Endothelial cell of umbilical vein (primary cell): ENCODE measurements around the gene PAK4. TPM values are rescaled to one million over a fixed set of nuclear protein-coding genes. Genes with fewer than 3 reads are reported as not detected.
A peak's percentile ranks its signal among the peaks of the same experiment; 100 is the strongest.

ENCODE experiments used
- BruUV-seq: library from RNA; stranded (reverse); fragments of 400-500 nt; replicated peaks from 2 replicates; lab custom pipeline; 2021; lab: Mats Ljungman, UMichigan
- CTCF ChIA-PET: fragments of 300-600, 350-600 bp; sonication (Branson Sonifier 250); formaldehyde crosslinking; loops from one replicate; lab custom pipeline; 2021; ENCODE audit warnings: antibody characterized with exemption, inconsistent platforms; lab: Charles Lee
- POLR2A ChIA-PET: fragments of 300-600, 350-600 bp; sonication (Branson Sonifier 250); formaldehyde crosslinking; loops from one replicate; lab custom pipeline; 2021; ENCODE audit warnings: antibody characterized with exemption, inconsistent platforms; lab: Charles Lee
- DNase-seq: peaks from one replicate; pipeline ENCODE4 v3.0.0-alpha.2; 2011; ENCODE audit warnings: low read depth, low spot score
- FAIRE-seq: peaks from 2 replicates; lab custom pipeline; 2011; peaks lifted over from hg19 to GRCh38; lab: Jason Lieb, UNC
- H2AFZ ChIP-seq: 2 replicates; pipeline ENCODE4 v1.6.0; 2012; ENCODE audit warnings: low read depth, low read length, control low read depth, inconsistent platforms
- H3K27ac ChIP-seq: 2 replicates; pipeline ENCODE4 v1.5.1; 2011; ENCODE audit warnings: low read depth, mild to moderate bottlenecking, control low read depth, low read length, moderate library complexity; ENCODE audit not compliant: insufficient read depth
- H3K27me3 ChIP-seq, 2 experiments: 2 replicates each; pipeline versions ENCODE4 v1.6.0 to v1.6.1; 2011; ENCODE audit warnings: low read length in 2 of 2, mixed read lengths in 1 of 2; ENCODE audit not compliant: control insufficient read depth in 2 of 2, insufficient read depth in 2 of 2
- H3K36me3 ChIP-seq, 2 experiments: 2 replicates in 1 of 2; 3 replicates in 1 of 2; pipeline ENCODE4 v1.5.1; 2011; ENCODE audit warnings: low read length in 2 of 2, mild to moderate bottlenecking in 1 of 2, moderate library complexity in 1 of 2; ENCODE audit not compliant: control insufficient read depth in 2 of 2, insufficient read depth in 2 of 2; ENCODE audit errors: extremely low read depth in 1 of 2
- H3K4me1 ChIP-seq: 3 replicates; pipeline ENCODE4 v1.5.1; 2011; ENCODE audit warnings: mild to moderate bottlenecking, low read length; ENCODE audit not compliant: control insufficient read depth, insufficient read depth; ENCODE audit errors: extremely low read depth
- H3K4me2 ChIP-seq: 2 replicates; pipeline ENCODE4 v1.6.1; 2011; ENCODE audit warnings: low read length, control low read depth, mixed read lengths; ENCODE audit not compliant: insufficient read depth
- H3K4me3 ChIP-seq, 3 experiments: fragments of 200-600 bp in 1 of 3; sonication (generic), shearing (Covaris generic) in 1 of 3; replicated peaks in 1 of 3; 2 replicates each; pipeline ENCODE4 v1.5.1; 2011 to 2016; ENCODE audit warnings: control low read depth in 3 of 3, low read length in 3 of 3, mild to moderate bottlenecking in 2 of 3, inconsistent platforms in 1 of 3, low read depth in 1 of 3, moderate library complexity in 1 of 3; ENCODE audit not compliant: insufficient read depth in 1 of 3
- H3K79me2 ChIP-seq: 2 replicates; pipeline ENCODE4 v1.6.0; 2012; ENCODE audit warnings: low read length, inconsistent platforms; ENCODE audit not compliant: control insufficient read depth, insufficient read depth
- H3K9ac ChIP-seq: replicated peaks from 2 replicates; pipeline ENCODE3; 2011; ENCODE audit warnings: low read length, control low read depth; ENCODE audit not compliant: insufficient read depth; ENCODE audit errors: extremely low read depth
- H3K9me1 ChIP-seq: replicated peaks from 3 replicates; pipeline ENCODE4 v1.6.0; 2011; ENCODE audit warnings: mild to moderate bottlenecking, low read length; ENCODE audit not compliant: control insufficient read depth, insufficient read depth; ENCODE audit errors: extremely low read depth
- H3K9me3 ChIP-seq: replicated peaks from 2 replicates; pipeline ENCODE4 v1.5.1; 2012; ENCODE audit warnings: low read length, inconsistent platforms; ENCODE audit not compliant: control insufficient read depth, insufficient read depth
- H4K20me1 ChIP-seq: replicated peaks from 2 replicates; pipeline ENCODE3; 2011; ENCODE audit warnings: mild to moderate bottlenecking, low read length; ENCODE audit not compliant: control insufficient read depth, insufficient read depth; ENCODE audit errors: extremely low read depth
- EZH2 ChIP-seq: IDR thresholded peaks from 2 replicates; pipeline ENCODE4 v1.6.1; 2012; ENCODE audit warnings: borderline replicate concordance, low read depth, mild to moderate bottlenecking, moderate library complexity, low read length, inconsistent platforms; ENCODE audit not compliant: severe bottlenecking
- FOS ChIP-seq: IDR thresholded peaks from 2 replicates; pipeline ENCODE4 v1.6.1; 2011; ENCODE audit warnings: mild to moderate bottlenecking, low read length, moderate library complexity, borderline replicate concordance; ENCODE audit not compliant: insufficient read depth
- GATA2 ChIP-seq: IDR thresholded peaks from 2 replicates; pipeline ENCODE4 v1.7.0; 2011; ENCODE audit warnings: low read depth, mild to moderate bottlenecking, moderate library complexity, mixed read lengths, low read length; ENCODE audit not compliant: insufficient read length, insufficient read depth
- JUN ChIP-seq: IDR thresholded peaks from 2 replicates; pipeline ENCODE4 v1.6.1; 2011; ENCODE audit warnings: borderline replicate concordance, low read depth; ENCODE audit not compliant: insufficient read length, insufficient read depth
- MYC ChIP-seq: IDR thresholded peaks from one replicate; pipeline ENCODE4 v1.6.1; 2011; ENCODE audit warnings: mild to moderate bottlenecking, low read depth, low read length
- POLR2A ChIP-seq: IDR thresholded peaks from 2 replicates; pipeline ENCODE4 v1.6.1; 2012; ENCODE audit warnings: low read depth, mild to moderate bottlenecking, control low read depth, low read length
- POLR2AphosphoS5 ChIP-seq: IDR thresholded peaks from 2 replicates; pipeline ENCODE4 v1.6.1; 2012; ENCODE audit warnings: low read depth, mild to moderate bottlenecking, control low read depth, low read length, moderate library complexity; ENCODE audit not compliant: insufficient read depth
- dilution Hi-C: fragments of 300-500 bp; cut with MboI; formaldehyde crosslinking; loops from one replicate; pipeline ENCODE4 v1.15.0; 2019; ENCODE audit warnings: low sequenced_read_pairs; ENCODE audit not compliant: extremely low pct_ligation_motif_present
- intact Hi-C: fragments of 100-400 bp; cut with micrococcal nuclease; formaldehyde crosslinking; loops from one replicate; pipeline ENCODE4 v1.10.0; 2022
- polyA plus RNA-seq, 4 experiments: library from polyadenylated mRNA; depleted of rRNA in 3 of 4; stranded (reverse) in 3 of 4; unstranded in 1 of 4; fragments of >200 nt; gene quantifications; 2 replicates each; pipeline versions ENCODE4 v1.2.1 to v1.2.3, GENCODE V29; 2011 to 2012; ENCODE audit warnings: missing spikeins in 1 of 4
- total RNA-seq: library from RNA; stranded (reverse); gene quantifications from 2 replicates; pipeline ENCODE4 v1.2.3, GENCODE V29; 2021
- TF ChIP-seq, protein P1 (sequence below), 2 donors: IDR thresholded peaks; 1 replicate in 1 of 2; 2 replicates in 1 of 2; pipeline ENCODE4 v1.5.1; 2011; ENCODE audit warnings: low read length in 2 of 2, mild to moderate bottlenecking in 2 of 2, moderate library complexity in 2 of 2, control low read depth in 1 of 2, inconsistent platforms in 1 of 2, low read depth in 1 of 2; ENCODE audit not compliant: insufficient read depth in 1 of 2; ENCODE audit errors: extremely low read depth in 1 of 2
- TF ChIP-seq, protein P2 (sequence below): IDR thresholded peaks from 2 replicates; pipeline ENCODE4 v1.6.1; 2011; ENCODE audit not compliant: insufficient read depth, insufficient read length

The PAK4 gene
- total and polyA plus RNA-seq, 2 donors (not counting 3 experiments of a cell fraction or from before 2014, with no cell fraction given), result 39.8 to 55.4 TPM

DNA sequence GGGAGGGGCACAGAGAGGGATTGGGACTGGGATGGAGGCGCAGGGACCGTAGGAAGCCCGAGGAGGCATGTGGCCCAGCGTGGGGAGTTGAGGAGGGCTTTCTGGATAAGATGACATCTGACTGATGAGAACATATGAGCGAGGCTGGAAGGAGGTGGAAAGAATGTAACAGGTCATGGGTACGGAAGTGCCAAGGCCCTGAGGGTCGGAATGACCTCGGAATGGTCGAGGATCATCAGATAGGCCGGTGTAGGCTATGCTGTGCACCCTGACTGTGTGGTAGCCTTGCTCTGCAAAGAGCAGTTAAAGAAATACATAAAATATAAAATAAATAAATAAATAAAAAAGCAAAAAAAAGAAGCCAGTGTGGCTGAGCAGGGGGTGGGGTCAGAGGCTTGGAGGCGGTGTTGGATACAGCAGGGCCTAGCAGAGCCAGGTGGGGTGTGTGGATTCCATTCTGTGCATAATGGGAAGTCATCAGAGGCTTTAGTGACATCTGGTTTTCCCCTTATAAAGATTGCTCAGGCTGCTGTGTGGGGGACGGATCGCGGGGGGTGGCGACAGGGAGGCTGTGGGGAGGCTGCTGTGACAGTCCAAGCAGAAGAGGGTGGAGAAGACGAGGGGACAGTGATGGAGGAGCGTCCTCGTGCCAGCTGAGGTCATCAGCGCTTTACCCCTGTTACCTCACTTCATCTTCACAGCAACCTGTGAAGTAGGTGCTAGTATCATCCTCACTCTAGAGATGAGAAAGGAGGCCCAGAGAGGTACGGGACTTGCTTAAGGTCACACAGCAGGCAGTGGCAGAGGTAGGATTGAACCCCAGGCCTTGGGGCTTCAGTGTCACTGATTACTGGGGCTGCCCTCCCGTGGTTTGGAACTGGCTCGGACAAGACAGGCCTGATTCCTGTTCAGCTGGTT is 5.0 kb downstream of the PAK4 start:
- DNase-seq, result no peak
- Histone ChIP-seq H3K9me3 (no peaks in the 10 kb centered on the region), H3K4me3 (no peak overlapping the region), H3K9me1 (no peaks in the 10 kb centered on the region), H3K79me2 (peaks cover 91% of the 10 kb centered on the region), H3K27ac (peak overlapping the region; percentile 83), H3K36me3 (no peaks in the 10 kb centered on the region), H2AFZ (no peak overlapping the region), H3K4me1 (peaks cover 37% of the 10 kb centered on the region), H3K9ac (peak overlapping the region; percentile 40), H3K27me3 (no peaks in the 10 kb centered on the region), H4K20me1 (no peaks in the 10 kb centered on the region), H3K4me2 (peak overlapping the region; percentile 7)
- ChIA-PET CTCF (no interaction called here), POLR2A (no interaction called here)
- no peak for TF ChIP-seq GATA2
- dilution Hi-C loops (no loop called here), intact Hi-C loops (loop anchor here (2.0 kb wide), 1 partner anchor 14 kb away; no protein-coding TSS in a partner anchor)
- FAIRE-seq, result no peak
- BruUV-seq, result no TSS peak

- H3K27ac ChIP-seq, result peak overlapping the region; percentile 83
- POLR2A ChIA-PET, result no interaction called here
- H2AFZ ChIP-seq, result no peak overlapping the region
- FAIRE-seq (peak; percentile 88), DNase-seq (peak; percentile 66)
- no peaks in the 10 kb centered on the region for H3K9me3 ChIP-seq
- dilution Hi-C loops (no loop called here), intact Hi-C loops (loop anchor here (2.0 kb wide), 1 partner anchor 13 kb away; no protein-coding TSS in a partner anchor)
- H3K4me1 ChIP-seq, result peaks cover 37% of the 10 kb centered on the region
- no peak for TF ChIP-seq MYC
- TF ChIP-seq GATA2, result no peak
- TF ChIP-seq, protein P1, sequence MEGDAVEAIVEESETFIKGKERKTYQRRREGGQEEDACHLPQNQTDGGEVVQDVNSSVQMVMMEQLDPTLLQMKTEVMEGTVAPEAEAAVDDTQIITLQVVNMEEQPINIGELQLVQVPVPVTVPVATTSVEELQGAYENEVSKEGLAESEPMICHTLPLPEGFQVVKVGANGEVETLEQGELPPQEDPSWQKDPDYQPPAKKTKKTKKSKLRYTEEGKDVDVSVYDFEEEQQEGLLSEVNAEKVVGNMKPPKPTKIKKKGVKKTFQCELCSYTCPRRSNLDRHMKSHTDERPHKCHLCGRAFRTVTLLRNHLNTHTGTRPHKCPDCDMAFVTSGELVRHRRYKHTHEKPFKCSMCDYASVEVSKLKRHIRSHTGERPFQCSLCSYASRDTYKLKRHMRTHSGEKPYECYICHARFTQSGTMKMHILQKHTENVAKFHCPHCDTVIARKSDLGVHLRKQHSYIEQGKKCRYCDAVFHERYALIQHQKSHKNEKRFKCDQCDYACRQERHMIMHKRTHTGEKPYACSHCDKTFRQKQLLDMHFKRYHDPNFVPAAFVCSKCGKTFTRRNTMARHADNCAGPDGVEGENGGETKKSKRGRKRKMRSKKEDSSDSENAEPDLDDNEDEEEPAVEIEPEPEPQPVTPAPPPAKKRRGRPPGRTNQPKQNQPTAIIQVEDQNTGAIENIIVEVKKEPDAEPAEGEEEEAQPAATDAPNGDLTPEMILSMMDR (IDR thresholded peaks at IDR 0.05; ENCODE audit: extremely low read depth in 1 of 2, insufficient read depth in 1 of 2, low read depth in 1 of 2, low read length in 2 of 2), result no peak
- TF ChIP-seq EZH2, result no peak
- TF ChIP-seq FOS, result no peak
- TF ChIP-seq POLR2AphosphoS5, result no peak
- TF ChIP-seq JUN, result no peak
- no peak for TF ChIP-seq POLR2A
- TF ChIP-seq, protein P2, sequence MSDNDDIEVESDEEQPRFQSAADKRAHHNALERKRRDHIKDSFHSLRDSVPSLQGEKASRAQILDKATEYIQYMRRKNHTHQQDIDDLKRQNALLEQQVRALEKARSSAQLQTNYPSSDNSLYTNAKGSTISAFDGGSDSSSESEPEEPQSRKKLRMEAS, result no peak
- peak overlapping the region; percentile 40 for H3K9ac ChIP-seq
- no peaks in the 10 kb centered on the region for H3K27me3 ChIP-seq
- H4K20me1 ChIP-seq, result no peaks in the 10 kb centered on the region
- peaks cover 91% of the 10 kb centered on the region for H3K79me2 ChIP-seq
- H3K4me2 ChIP-seq, result peak overlapping the region; percentile 7
- BruUV-seq, result no TSS peak
- H3K36me3 ChIP-seq, result no peaks in the 10 kb centered on the region
- CTCF ChIA-PET, result interaction anchor here (2.1 kb wide), 1 partner anchor 9 kb away, joined by 10 read pairs; no protein-coding TSS in a partner anchor
- H3K9me1 ChIP-seq, result no peaks in the 10 kb centered on the region
- H3K4me3 ChIP-seq, result no peak overlapping the region
These were observed 5.7 kb downstream of the PAK4 start for GRCh38 chr19:39131255-39131755.
